IPS DF 19.7 (cell line): ENCODE results near the gene GMIP.
"Not testable (repeated sequence)": the region's sequence is repeated elsewhere in the genome, so short reads cannot be mapped to it uniquely, and the experiment has no call there.

ENCODE experiments used
- DNase-seq: peaks from one replicate; pipeline ENCODE4 v3.0.0-alpha.2; 2013; ENCODE audit warnings: low read depth, low spot score

GMIP gene

GRCh38 chr19:19613506-19613905, 30.0 kb downstream of the GMIP start:
- DNase-seq: no peak

- DNase-seq: no peak
Observed at GRCh38 chr19:19610376-19611202, 32.9 kb downstream of the GMIP start.

GRCh38 chr19:19606686-19607085, 36.8 kb downstream of the GMIP start:
- not testable (repeated sequence) for DNase-seq

- no peak for DNase-seq
Observed at GRCh38 chr19:19606021-19606420, 37.4 kb downstream of the GMIP start.

GRCh38 chr19:19602713-19603324, 40.6 kb downstream of the GMIP start:
- DNase-seq: no peak

GRCh38 chr19:19602136-19602712, 41.2 kb downstream of the GMIP start:
- DNase-seq: no peak

- DNase-seq: no peak
Observed at GRCh38 chr19:19600793-19601330, 42.6 kb downstream of the GMIP start.

- not testable (repeated sequence) for DNase-seq
Observed at GRCh38 chr19:19598728-19599451, 44.6 kb downstream of the GMIP start.

GRCh38 chr19:19597809-19598306, 45.6 kb downstream of the GMIP start:
- DNase-seq: no peak

- no peak for DNase-seq
Observed at GRCh38 chr19:19595171-19595701, 48.2 kb downstream of the GMIP start.

GRCh38 chr19:19594381-19594780, 49.1 kb downstream of the GMIP start:
- no peak for DNase-seq

GRCh38 chr19:19592690-19593089, 50.8 kb downstream of the GMIP start:
- DNase-seq: no peak

GRCh38 chr19:19591133-19591825, 52.2 kb downstream of the GMIP start:
- DNase-seq: no peak

- DNase-seq: no peak
Observed at GRCh38 chr19:19588546-19588945, 54.9 kb downstream of the GMIP start.

GRCh38 chr19:19587771-19588170, 55.7 kb downstream of the GMIP start:
- no peak for DNase-seq

- DNase-seq: no peak
Observed at GRCh38 chr19:19584356-19584755, 59.1 kb downstream of the GMIP start.

- DNase-seq: no peak
Observed at GRCh38 chr19:19582471-19582870, 61.0 kb downstream of the GMIP start.

- no peak for DNase-seq
Observed at GRCh38 chr19:19581391-19581790, 62.1 kb downstream of the GMIP start.

- DNase-seq: no peak
Observed at GRCh38 chr19:19580418-19580817, 63.0 kb downstream of the GMIP start.

- DNase-seq: no peak
Observed at GRCh38 chr19:19579533-19580361, 63.7 kb downstream of the GMIP start.
